ENCODE measurements around the gene USP6NL.

The USP6NL gene

DNA sequence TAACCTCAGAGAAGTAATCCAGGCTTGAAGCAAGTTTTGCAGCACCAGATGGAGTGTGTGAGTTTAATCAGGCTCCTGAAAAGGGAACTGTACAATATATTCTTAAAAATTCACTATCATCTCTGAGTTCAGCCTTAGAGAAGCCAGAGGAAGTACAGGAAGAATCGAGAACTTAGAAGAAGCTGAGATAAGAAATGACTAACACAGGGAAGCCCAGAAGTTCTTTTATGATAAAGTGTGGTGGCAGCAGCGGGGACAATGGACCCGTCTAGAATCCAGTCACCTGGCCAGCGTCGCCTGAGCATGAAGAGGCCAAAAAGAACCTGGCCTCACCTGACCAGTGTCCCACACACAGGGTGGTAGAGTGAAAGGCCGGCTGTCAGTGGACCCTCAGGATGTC, 161.0 kb downstream of the USP6NL start:
- no peak overlapping the region for H3K9ac ChIP-seq (ENCODE audit: low read length)
- peak overlapping the region; percentile 96 for H3K4me2 ChIP-seq (ENCODE audit: low read length)
- H3K27ac ChIP-seq (ENCODE audit: low read length) = no peak overlapping the region; the same call in 1 of the 2 replicates
- H3K9me3 ChIP-seq (ENCODE audit: insufficient read depth, low read length) = no peaks in the 10 kb centered on the region
- H3K4me1 ChIP-seq (ENCODE audit: low read length) = peaks cover 43% of the 10 kb centered on the region
- H3K4me3 ChIP-seq (ENCODE audit: low read length) = no peak overlapping the region
- no peaks in the 10 kb centered on the region; the same call in 1 of the 2 replicates for H3K27me3 ChIP-seq (ENCODE audit: low read depth, low read length)
- no peaks in the 10 kb centered on the region for H3K79me2 ChIP-seq (ENCODE audit: low read length)
- H2AFZ ChIP-seq (ENCODE audit: low read depth, low read length) = no peak overlapping the region
- H3K36me3 ChIP-seq (replicated peaks; ENCODE audit: low read depth, low read length) = no peaks in the 10 kb centered on the region
- no peaks in the 10 kb centered on the region for H4K20me1 ChIP-seq (ENCODE audit: insufficient read depth, low read length)
- TF ChIP-seq, protein P1, sequence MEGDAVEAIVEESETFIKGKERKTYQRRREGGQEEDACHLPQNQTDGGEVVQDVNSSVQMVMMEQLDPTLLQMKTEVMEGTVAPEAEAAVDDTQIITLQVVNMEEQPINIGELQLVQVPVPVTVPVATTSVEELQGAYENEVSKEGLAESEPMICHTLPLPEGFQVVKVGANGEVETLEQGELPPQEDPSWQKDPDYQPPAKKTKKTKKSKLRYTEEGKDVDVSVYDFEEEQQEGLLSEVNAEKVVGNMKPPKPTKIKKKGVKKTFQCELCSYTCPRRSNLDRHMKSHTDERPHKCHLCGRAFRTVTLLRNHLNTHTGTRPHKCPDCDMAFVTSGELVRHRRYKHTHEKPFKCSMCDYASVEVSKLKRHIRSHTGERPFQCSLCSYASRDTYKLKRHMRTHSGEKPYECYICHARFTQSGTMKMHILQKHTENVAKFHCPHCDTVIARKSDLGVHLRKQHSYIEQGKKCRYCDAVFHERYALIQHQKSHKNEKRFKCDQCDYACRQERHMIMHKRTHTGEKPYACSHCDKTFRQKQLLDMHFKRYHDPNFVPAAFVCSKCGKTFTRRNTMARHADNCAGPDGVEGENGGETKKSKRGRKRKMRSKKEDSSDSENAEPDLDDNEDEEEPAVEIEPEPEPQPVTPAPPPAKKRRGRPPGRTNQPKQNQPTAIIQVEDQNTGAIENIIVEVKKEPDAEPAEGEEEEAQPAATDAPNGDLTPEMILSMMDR (IDR thresholded peaks at IDR 0.05; ENCODE audit: low read depth, low read length) = no peak

DNA sequence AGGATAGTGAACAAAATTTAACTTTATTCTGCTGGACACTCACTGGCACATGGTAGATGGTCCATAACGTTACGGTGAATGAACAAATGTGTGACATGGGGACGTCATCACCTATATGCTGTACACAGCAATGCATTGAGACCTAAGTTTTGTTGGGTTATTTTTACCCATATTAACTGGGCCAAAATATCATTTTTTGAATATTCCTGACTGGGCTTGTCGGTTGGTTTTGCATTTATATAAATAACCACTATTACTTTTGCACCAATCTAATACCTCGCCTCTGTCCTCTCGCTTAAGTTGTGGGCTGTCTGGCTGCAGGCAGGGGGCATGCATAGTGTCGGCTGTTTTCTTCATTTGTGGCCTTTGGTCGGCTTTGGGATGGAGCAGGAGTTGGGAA, 161.7 kb downstream of the USP6NL start:
- Histone ChIP-seq H3K4me3 (ENCODE audit: low read length) (no peak overlapping the region), H3K27ac (ENCODE audit: low read length) (no peak overlapping the region), H4K20me1 (ENCODE audit: insufficient read depth, low read length) (no peaks in the 10 kb centered on the region), H3K9ac (ENCODE audit: low read length) (no peak overlapping the region), H3K4me1 (ENCODE audit: low read length) (peaks cover 43% of the 10 kb centered on the region), H3K36me3 (replicated peaks; ENCODE audit: low read depth, low read length) (no peaks in the 10 kb centered on the region), H3K79me2 (ENCODE audit: low read length) (no peaks in the 10 kb centered on the region), H3K4me2 (ENCODE audit: low read length) (peak overlapping the region; percentile 96), H2AFZ (ENCODE audit: low read depth, low read length) (no peak overlapping the region), H3K9me3 (ENCODE audit: insufficient read depth, low read length) (no peaks in the 10 kb centered on the region), H3K27me3 (ENCODE audit: low read depth, low read length) (no peaks in the 10 kb centered on the region; the same call in 1 of the 2 replicates)
- no peak for TF ChIP-seq EZH2phosphoT487 (IDR thresholded peaks at IDR 0.05; ENCODE audit: low read depth)
- TF ChIP-seq, protein P1 (IDR thresholded peaks at IDR 0.05; ENCODE audit: low read depth, low read length) = no peak

DNA sequence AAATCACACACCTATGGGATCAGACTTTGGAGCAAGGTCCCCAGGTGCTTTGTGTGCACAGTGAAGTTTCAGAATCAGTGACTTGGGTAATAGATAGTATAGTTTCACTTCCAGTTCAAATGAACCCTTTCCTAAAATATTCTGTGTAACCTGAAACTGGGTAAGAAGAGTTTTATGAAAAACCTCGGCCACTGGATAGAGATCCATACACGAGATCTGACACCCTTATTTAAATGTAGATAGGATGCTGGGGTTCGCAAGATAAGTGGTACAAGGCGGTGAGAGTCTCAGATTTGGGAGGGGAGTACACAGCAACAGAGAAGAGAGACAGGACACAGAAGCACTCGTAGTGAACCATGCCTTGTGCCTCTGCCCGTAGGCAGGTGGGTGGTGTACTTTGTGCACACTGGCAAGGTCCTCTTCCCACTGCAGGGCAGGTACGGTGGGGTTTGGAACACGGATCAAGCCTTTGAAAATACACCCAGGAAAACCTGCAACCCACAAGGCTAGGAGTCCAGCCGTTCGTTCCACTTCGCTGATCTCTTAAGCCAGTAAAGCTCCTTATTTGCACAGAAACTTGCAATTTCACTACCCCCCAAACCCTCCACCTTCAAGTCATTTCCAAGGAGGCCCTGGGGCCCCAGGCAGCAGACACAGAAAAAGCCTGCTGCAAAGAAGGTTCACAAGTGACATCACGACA, 162.8 kb downstream of the USP6NL start:
- H3K27me3 ChIP-seq (ENCODE audit: low read depth, low read length) = no peaks in the 10 kb centered on the region; the same call in 1 of the 2 replicates
- TF ChIP-seq, protein P1 (IDR thresholded peaks at IDR 0.05; ENCODE audit: low read depth, low read length) = no peak
- TF ChIP-seq EZH2phosphoT487 (IDR thresholded peaks at IDR 0.05; ENCODE audit: low read depth) = no peak
- no peak overlapping the region for H2AFZ ChIP-seq (ENCODE audit: low read depth, low read length)
- peaks cover 43% of the 10 kb centered on the region for H3K4me1 ChIP-seq (ENCODE audit: low read length)
- H3K27ac ChIP-seq (ENCODE audit: low read length) = peak overlapping the region; percentile 80
- H3K9ac ChIP-seq (ENCODE audit: low read length) = peak overlapping the region; percentile 43; the same call in 1 of the 2 replicates
- no peaks in the 10 kb centered on the region for H4K20me1 ChIP-seq (ENCODE audit: insufficient read depth, low read length)
- no peaks in the 10 kb centered on the region for H3K79me2 ChIP-seq (ENCODE audit: low read length)
- no peaks in the 10 kb centered on the region for H3K36me3 ChIP-seq (replicated peaks; ENCODE audit: low read depth, low read length)
- peak overlapping the region; percentile 96 for H3K4me2 ChIP-seq (ENCODE audit: low read length)
- peak overlapping the region; percentile 74 for H3K4me3 ChIP-seq (ENCODE audit: low read length)
- H3K9me3 ChIP-seq (ENCODE audit: insufficient read depth, low read length) = no peaks in the 10 kb centered on the region

DNA sequence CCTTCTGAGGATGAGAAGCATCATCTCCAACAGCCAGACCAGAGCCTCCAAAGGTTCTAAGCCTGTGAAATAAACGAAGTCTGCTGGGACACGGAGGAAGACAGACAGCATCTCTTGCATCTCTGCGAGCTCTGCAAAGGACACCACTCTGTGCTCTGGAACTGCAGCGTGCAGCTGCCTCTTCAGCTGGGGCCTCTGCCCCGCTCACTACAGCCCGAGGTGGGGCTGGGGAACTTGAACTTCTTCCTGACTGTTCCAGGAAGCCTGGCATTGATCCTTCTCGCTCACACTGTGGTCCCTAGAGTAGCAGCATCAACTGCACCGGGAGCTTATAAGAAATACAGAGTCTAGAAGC, 163.3 kb downstream of the USP6NL start:
- H3K9ac ChIP-seq (ENCODE audit: low read length) = peak overlapping the region; percentile 33; the same call in 1 of the 2 replicates

More for the DNA sequence above, 163.3 kb downstream of the USP6NL start:
- Histone ChIP-seq H4K20me1 (ENCODE audit: insufficient read depth, low read length) (no peaks in the 10 kb centered on the region), H3K4me2 (ENCODE audit: low read length) (peak overlapping the region; percentile 96), H3K79me2 (ENCODE audit: low read length) (no peaks in the 10 kb centered on the region), H3K27ac (ENCODE audit: low read length) (peak overlapping the region; percentile 80), H3K27me3 (ENCODE audit: low read depth, low read length) (no peaks in the 10 kb centered on the region; the same call in 1 of the 2 replicates), H3K4me1 (ENCODE audit: low read length) (peaks cover 48% of the 10 kb centered on the region), H3K4me3 (ENCODE audit: low read length) (peak overlapping the region; percentile 74), H3K9me3 (ENCODE audit: insufficient read depth, low read length) (no peaks in the 10 kb centered on the region), H2AFZ (ENCODE audit: low read depth, low read length) (no peak overlapping the region), H3K36me3 (replicated peaks; ENCODE audit: low read depth, low read length) (no peaks in the 10 kb centered on the region)
- TF ChIP-seq EZH2phosphoT487 (IDR thresholded peaks at IDR 0.05; ENCODE audit: low read depth) = no peak
- TF ChIP-seq, protein P1 (IDR thresholded peaks at IDR 0.05; ENCODE audit: low read depth, low read length) = no peak
